Trophoblast cell (in vitro differentiated cells and primary cell): Measurements from ENCODE around the gene EIF4G3.
A peak's percentile ranks its signal among the peaks of the same experiment; 100 is the strongest.

Experiments used
- DNase-seq, 2 donors: peaks; one replicate each; pipeline ENCODE4 v3.0.0-alpha.2; 2016
- H2AFZ ChIP-seq: 2 replicates; pipeline ENCODE4 v1.6.1; 2013; ENCODE audit warnings: low read length, moderate library complexity, mild to moderate bottlenecking; ENCODE audit not compliant: insufficient read depth, poor library complexity
- H2AK5ac ChIP-seq: 2 replicates; pipeline ENCODE4 v1.6.1; 2013; ENCODE audit warnings: mild to moderate bottlenecking, low read length
- H2BK120ac ChIP-seq: 2 replicates; pipeline ENCODE4 v1.6.1; 2013; ENCODE audit warnings: low read length, mild to moderate bottlenecking, moderate library complexity; ENCODE audit not compliant: insufficient read depth, poor library complexity
- H2BK12ac ChIP-seq: 2 replicates; pipeline ENCODE4 v1.6.1; 2013; ENCODE audit warnings: mild to moderate bottlenecking, low read length, moderate library complexity
- H2BK5ac ChIP-seq: 2 replicates; pipeline ENCODE4 v1.6.1; 2013; ENCODE audit warnings: low read length, low read depth, moderate library complexity, mild to moderate bottlenecking; ENCODE audit not compliant: poor library complexity
- H3K14ac ChIP-seq: 2 replicates; pipeline ENCODE4 v1.6.1; 2013; ENCODE audit warnings: mild to moderate bottlenecking, low read length
- H3K18ac ChIP-seq: 2 replicates; pipeline ENCODE4 v1.6.1; 2013; ENCODE audit warnings: mild to moderate bottlenecking, low read length
- H3K23ac ChIP-seq: 2 replicates; pipeline ENCODE4 v1.6.1; 2013; ENCODE audit warnings: low read length
- H3K27ac ChIP-seq: 2 replicates; pipeline ENCODE4 v1.5.1; 2013; ENCODE audit warnings: low read depth, mild to moderate bottlenecking, inconsistent platforms, low read length, moderate library complexity
- H3K27me3 ChIP-seq: 2 replicates; pipeline ENCODE4 v1.6.1; 2013; ENCODE audit warnings: inconsistent platforms, mild to moderate bottlenecking, low read length, moderate library complexity; ENCODE audit not compliant: insufficient read depth
- H3K36me3 ChIP-seq, 2 experiments: 1 replicate in 1 of 2; 2 replicates in 1 of 2; pipeline ENCODE4 v1.6.1; 2013; ENCODE audit warnings: low read length in 2 of 2, mild to moderate bottlenecking in 2 of 2, moderate library complexity in 1 of 2; ENCODE audit not compliant: insufficient read depth in 2 of 2, control insufficient read depth in 1 of 2
- H3K4ac ChIP-seq: 2 replicates; pipeline ENCODE4 v1.6.1; 2013; ENCODE audit warnings: low read depth, mild to moderate bottlenecking, low read length, moderate library complexity
- H3K4me1 ChIP-seq, 2 experiments: 1 replicate in 1 of 2; 2 replicates in 1 of 2; pipeline ENCODE4 v1.6.1; 2013; ENCODE audit warnings: low read length in 2 of 2, mild to moderate bottlenecking in 2 of 2, moderate library complexity in 1 of 2; ENCODE audit not compliant: insufficient read depth in 2 of 2, control insufficient read depth in 1 of 2
- H3K4me2 ChIP-seq: 2 replicates; pipeline ENCODE4 v1.6.1; 2013; ENCODE audit warnings: inconsistent platforms, mild to moderate bottlenecking, low read length, moderate library complexity
- H3K4me3 ChIP-seq: 2 replicates; pipeline ENCODE4 v1.5.1; 2013; ENCODE audit warnings: mild to moderate bottlenecking, low read depth, low read length, inconsistent platforms
- H3K79me1 ChIP-seq: one replicate; pipeline ENCODE4 v1.6.1; 2013; ENCODE audit warnings: low read length
- H3K79me2 ChIP-seq: 2 replicates; pipeline ENCODE4 v1.6.1; 2013; ENCODE audit warnings: low read length, mild to moderate bottlenecking; ENCODE audit not compliant: control insufficient read depth, insufficient read depth, poor library complexity
- H3K9ac ChIP-seq: 2 replicates; pipeline ENCODE4 v1.6.1; 2013; ENCODE audit warnings: mild to moderate bottlenecking, low read length
- H3K9me3 ChIP-seq: 2 replicates; pipeline ENCODE4 v1.6.1; 2013; ENCODE audit warnings: low read depth, mild to moderate bottlenecking, control low read depth, inconsistent platforms, low read length; ENCODE audit not compliant: insufficient read depth
- H4K12ac ChIP-seq: 2 replicates; pipeline ENCODE4 v1.6.1; 2013; ENCODE audit warnings: low read depth, mild to moderate bottlenecking, low read length, moderate library complexity
- H4K8ac ChIP-seq: 2 replicates; pipeline ENCODE4 v1.6.1; 2013; ENCODE audit warnings: low read depth, mild to moderate bottlenecking, low read length, moderate library complexity
- H4K91ac ChIP-seq: one replicate; pipeline ENCODE4 v1.6.1; 2013; ENCODE audit warnings: low read depth, mild to moderate bottlenecking, low read length, moderate library complexity
- WGBS: extraction: QIAGEN DNeasy Blood & Tissue Kit; methylation state at CpG from one replicate; pipeline ENCODE4 v1.1.7; 2013; ENCODE audit warnings: missing lambda C conversion rate; ENCODE audit not compliant: insufficient read length, insufficient coverage; ENCODE audit errors: extremely low coverage; 5-methylcytosine and 5-hydroxymethylcytosine counted together

The EIF4G3 gene

DNA sequence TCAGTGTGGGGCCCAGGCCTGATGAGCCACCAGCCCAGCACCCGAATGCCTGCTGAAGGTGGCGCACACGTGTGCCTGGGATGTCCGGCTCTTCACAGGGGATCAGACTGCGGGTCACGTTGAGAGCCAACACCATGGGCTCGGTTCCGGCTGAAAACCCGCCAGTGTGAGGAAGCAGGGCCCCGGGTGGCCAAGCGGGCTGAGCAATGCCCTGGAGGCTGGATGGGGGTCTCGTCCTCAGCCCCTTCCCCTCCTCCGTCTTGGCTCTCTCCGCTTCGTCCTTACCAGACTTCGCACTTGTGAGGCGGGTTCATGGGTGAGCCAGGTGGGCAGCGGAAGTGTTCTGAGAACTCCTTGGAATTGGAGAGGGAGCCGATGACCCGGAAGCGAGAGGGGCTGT is 43.0 kb upstream of the EIF4G3 start:
- Histone ChIP-seq H3K79me1 (no peaks in the 10 kb centered on the region), H4K12ac (no peak overlapping the region), H3K79me2 (no peaks in the 10 kb centered on the region), H4K91ac (no peak overlapping the region), H3K14ac (no peak overlapping the region), H2AFZ (no peak overlapping the region), H2BK12ac (no peak overlapping the region), H3K4me2 (no peak overlapping the region), H3K9me3 (no peaks in the 10 kb centered on the region), H3K23ac (no peak overlapping the region), H3K18ac (no peak overlapping the region), H3K4ac (no peak overlapping the region), H3K36me3 (peaks cover 15 to 24% of the 10 kb centered on the region in 2 experiments), H2AK5ac (no peak overlapping the region), H3K27me3 (no peaks in the 10 kb centered on the region), H3K27ac (no peak overlapping the region), H3K4me3 (peak overlapping the region; percentile 46), H3K4me1 (no peaks in the 10 kb centered on the region), H2BK5ac (no peak overlapping the region), H4K8ac (no peak overlapping the region), H3K9ac (no peak overlapping the region), H2BK120ac (no peak overlapping the region)
- no CpG with 5 or more reads among the region's 21 CpGs for whole genome bisulfite sequencing
- DNase-seq, result no peak

DNA sequence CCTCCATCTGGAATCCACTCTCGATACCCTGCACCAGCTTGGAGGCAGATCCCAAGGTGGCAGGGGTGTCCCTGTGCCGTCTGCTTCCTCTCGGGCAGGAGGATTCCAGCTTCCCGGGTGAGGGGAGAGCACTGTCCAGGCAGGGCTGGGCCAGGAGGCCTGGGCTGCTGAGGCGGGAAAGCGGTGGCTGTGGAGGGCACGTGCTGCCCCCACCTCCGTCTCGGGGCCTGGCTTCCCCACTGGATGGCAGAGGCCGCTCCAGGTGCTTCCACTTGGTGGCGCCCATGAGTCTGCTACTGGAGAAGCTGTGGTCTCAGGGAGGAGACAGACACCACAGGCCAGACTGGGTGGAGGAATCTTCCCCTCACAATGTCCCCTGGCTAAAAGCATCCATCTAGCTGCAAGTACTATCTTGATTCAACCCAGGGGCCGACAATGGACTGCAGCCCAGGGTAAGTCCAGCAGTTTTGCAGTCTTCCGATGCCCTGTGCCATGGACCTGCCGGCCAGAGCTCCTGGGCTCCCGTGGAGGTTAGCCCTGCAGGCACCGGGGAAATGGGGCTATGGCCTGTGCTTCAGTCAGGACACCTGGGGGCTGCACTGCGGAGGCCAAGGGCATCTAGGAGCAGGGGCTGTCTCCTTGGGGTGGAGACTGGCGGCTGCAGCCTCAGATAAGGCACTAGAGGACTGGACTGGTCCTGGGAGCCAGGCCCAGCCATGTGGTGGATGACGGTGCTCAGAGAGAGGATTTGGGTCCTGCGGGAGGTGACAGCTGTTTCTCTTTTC is 41.3 kb upstream of the EIF4G3 start:
- no peak overlapping the region for H2AFZ ChIP-seq
- no peak overlapping the region for H3K27ac ChIP-seq
- H4K91ac ChIP-seq, result no peak overlapping the region
- H2BK12ac ChIP-seq, result no peak overlapping the region
- H4K12ac ChIP-seq, result no peak overlapping the region
- peak in 1 of 2 donors; percentile 50 for DNase-seq
- no peak overlapping the region for H2BK120ac ChIP-seq
- H3K9me3 ChIP-seq, result no peaks in the 10 kb centered on the region
- no peaks in the 10 kb centered on the region for H3K4me1 ChIP-seq
- no peak overlapping the region for H3K9ac ChIP-seq
- no peaks in the 10 kb centered on the region for H3K27me3 ChIP-seq
- H3K14ac ChIP-seq, result no peak overlapping the region
- H3K18ac ChIP-seq, result no peak overlapping the region
- no CpG with 5 or more reads among the region's 20 CpGs for WGBS
- no peaks in the 10 kb centered on the region for H3K79me1 ChIP-seq
- no peak overlapping the region for H3K4me2 ChIP-seq
- no peak overlapping the region for H3K23ac ChIP-seq
- H3K4me3 ChIP-seq, result no peak overlapping the region
- H3K79me2 ChIP-seq, result no peaks in the 10 kb centered on the region
- no peak overlapping the region for H2AK5ac ChIP-seq
- peaks cover 15 to 21% of the 10 kb centered on the region in 2 experiments for H3K36me3 ChIP-seq
- H4K8ac ChIP-seq, result no peak overlapping the region
- no peak overlapping the region for H3K4ac ChIP-seq
- no peak overlapping the region for H2BK5ac ChIP-seq

DNA sequence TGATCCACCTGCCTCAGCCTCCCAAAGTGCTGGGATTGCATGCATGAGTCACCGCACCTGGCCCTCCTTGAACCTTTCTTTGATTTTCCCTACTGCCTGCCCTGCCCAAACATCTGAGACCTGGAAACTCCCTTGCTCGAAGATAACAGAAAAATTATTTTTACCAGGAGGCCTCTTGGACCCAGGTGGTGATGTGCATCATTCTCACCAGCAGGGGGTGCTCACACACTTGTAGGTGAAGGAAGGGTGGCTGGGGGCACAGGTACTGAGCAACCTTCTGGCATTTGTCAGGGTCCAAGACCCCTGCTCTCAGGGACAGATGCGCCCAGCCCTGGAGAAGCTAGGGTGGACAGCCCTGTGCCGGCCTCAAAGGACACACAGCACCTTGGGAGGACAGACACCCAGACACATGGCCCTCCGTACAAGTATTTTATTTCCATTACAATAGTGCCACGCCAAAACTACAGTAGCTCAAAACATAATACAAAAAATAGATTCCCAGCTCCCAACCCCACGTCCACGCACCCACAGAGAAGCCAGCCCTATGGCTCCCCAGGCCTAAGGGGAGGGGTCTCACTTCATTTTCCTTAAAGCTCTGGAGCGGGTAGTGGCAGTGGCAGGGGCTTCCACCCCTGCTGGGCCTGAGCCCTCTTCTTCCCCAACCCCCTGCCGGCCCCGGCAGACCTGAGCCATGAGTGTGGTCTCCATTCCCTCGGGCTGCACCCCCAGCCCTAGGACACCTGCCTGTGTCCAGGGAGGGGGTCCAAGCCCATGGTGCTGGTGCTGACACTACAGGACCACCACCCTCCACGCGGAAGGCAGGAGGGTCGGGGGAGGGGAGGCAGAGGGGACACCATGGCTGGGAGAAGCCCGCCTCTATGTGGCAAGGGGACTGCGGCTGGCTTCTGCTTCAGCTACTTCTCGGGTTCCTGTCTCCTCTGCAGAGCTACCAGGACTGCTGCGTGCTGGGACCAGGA is 40.4 kb upstream of the EIF4G3 start:
- H4K8ac ChIP-seq, result no peak overlapping the region
- no peaks in the 10 kb centered on the region for H3K79me1 ChIP-seq
- no peaks in the 10 kb centered on the region for H3K9me3 ChIP-seq
- no peak overlapping the region for H3K4me3 ChIP-seq
- H3K4me1 ChIP-seq, result no peaks in the 10 kb centered on the region
- no peak overlapping the region for H3K9ac ChIP-seq
- H3K4ac ChIP-seq, result no peak overlapping the region
- H3K36me3 ChIP-seq, result peaks cover 15 to 19% of the 10 kb centered on the region in 2 experiments
- H2BK12ac ChIP-seq, result no peak overlapping the region
- peak; percentile 66 to 82 for DNase-seq
- H4K12ac ChIP-seq, result no peak overlapping the region
- no peak overlapping the region for H3K4me2 ChIP-seq
- H2BK120ac ChIP-seq, result no peak overlapping the region
- no CpG with 5 or more reads among the region's 19 CpGs for WGBS
- no peak overlapping the region for H3K23ac ChIP-seq
- H2AK5ac ChIP-seq, result no peak overlapping the region
- no peaks in the 10 kb centered on the region for H3K27me3 ChIP-seq
- H2AFZ ChIP-seq, result no peak overlapping the region
- no peak overlapping the region for H4K91ac ChIP-seq
- H3K18ac ChIP-seq, result no peak overlapping the region
- no peak overlapping the region for H3K14ac ChIP-seq
- no peak overlapping the region for H2BK5ac ChIP-seq
- no peak overlapping the region for H3K27ac ChIP-seq
- no peaks in the 10 kb centered on the region for H3K79me2 ChIP-seq

DNA sequence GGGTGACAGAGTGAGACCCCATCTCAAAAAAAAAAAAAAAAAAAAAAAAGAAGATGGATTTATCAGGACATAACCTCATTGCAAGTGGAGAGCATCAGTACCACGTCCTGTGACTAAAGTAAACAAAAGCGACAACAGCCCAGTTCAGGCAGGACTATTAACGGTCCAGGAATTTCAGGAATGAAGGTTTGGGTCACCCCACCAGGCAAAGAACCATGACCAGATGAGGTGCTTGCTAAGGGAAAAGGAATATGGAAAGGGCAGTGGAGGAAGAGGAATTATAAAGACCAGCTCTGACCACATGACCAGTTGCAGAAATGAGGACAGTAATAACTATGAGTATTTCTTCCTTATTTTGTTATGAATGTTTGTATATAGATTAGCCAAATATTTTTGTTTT is 35.4 kb upstream of the EIF4G3 start:
- Histone ChIP-seq H3K4me3 (no peak overlapping the region), H4K8ac (no peak overlapping the region), H3K4ac (no peak overlapping the region), H3K36me3 (no peaks in the 10 kb centered on the region), H3K27ac (no peak overlapping the region), H3K79me1 (no peaks in the 10 kb centered on the region), H3K23ac (no peak overlapping the region), H4K12ac (no peak overlapping the region), H3K18ac (no peak overlapping the region), H3K27me3 (no peaks in the 10 kb centered on the region), H3K4me2 (no peak overlapping the region), H2AK5ac (no peak overlapping the region), H3K14ac (no peak overlapping the region), H2BK5ac (no peak overlapping the region), H3K79me2 (no peaks in the 10 kb centered on the region), H3K9me3 (no peaks in the 10 kb centered on the region), H2BK120ac (no peak overlapping the region), H4K91ac (no peak overlapping the region), H3K4me1 (no peaks in the 10 kb centered on the region), H3K9ac (no peak overlapping the region), H2BK12ac (no peak overlapping the region), H2AFZ (no peak overlapping the region)
- no CpG with 5 or more reads among the region's 3 CpGs for WGBS
- no peak for DNase-seq
